OCI-LY1 (cell line): Measurements from ENCODE around the gene LAMA4.

Experiments used
- H2AFZ ChIP-seq: fragments of 200-600 bp; sonication (generic), shearing (Covaris generic); 2 replicates; pipeline ENCODE4 v1.6.0; 2014; ENCODE audit warnings: antibody characterized with exemption, mild to moderate bottlenecking, low read length
- H3F3A ChIP-seq: fragments of 200-600 bp; sonication (generic), shearing (Covaris generic); 2 replicates; pipeline ENCODE4 v1.6.0; 2014; ENCODE audit warnings: mild to moderate bottlenecking, antibody characterized with exemption, low read length, moderate library complexity; ENCODE audit not compliant: insufficient read depth
- H3K27ac ChIP-seq: fragments of 200-600 bp; sonication (generic); 2 replicates; pipeline ENCODE4 v1.5.1; 2014; ENCODE audit warnings: low read length, mixed run types, mild to moderate bottlenecking, low read depth; ENCODE audit not compliant: poor library complexity, severe bottlenecking
- H3K27me3 ChIP-seq: fragments of 200-600 bp; sonication (generic); 2 replicates; pipeline ENCODE4 v1.6.0; 2014; ENCODE audit warnings: antibody characterized with exemption, mild to moderate bottlenecking, low read length, moderate library complexity; ENCODE audit not compliant: insufficient read depth
- H3K36me3 ChIP-seq: fragments of 200-600 bp; sonication (generic); 2 replicates; pipeline ENCODE4 v1.6.1; 2014; ENCODE audit warnings: mild to moderate bottlenecking, antibody characterized with exemption, low read length, moderate library complexity, mixed read lengths; ENCODE audit not compliant: insufficient read depth
- H3K4me1 ChIP-seq: fragments of 200-600 bp; sonication (generic); 2 replicates; pipeline ENCODE4 v1.5.1; 2014; ENCODE audit warnings: mild to moderate bottlenecking, low read length, moderate library complexity; ENCODE audit not compliant: insufficient read depth, severe bottlenecking
- H3K4me2 ChIP-seq: fragments of 200-600 bp; sonication (generic), shearing (Covaris generic); 2 replicates; pipeline ENCODE4 v1.6.1; 2014; ENCODE audit warnings: low read length
- H3K4me3 ChIP-seq: fragments of 200-600 bp; sonication (generic); 2 replicates; pipeline ENCODE4 v1.5.1; 2014; ENCODE audit warnings: low read length, low read depth, mild to moderate bottlenecking, mixed read lengths; ENCODE audit not compliant: poor library complexity, severe bottlenecking
- H3K79me2 ChIP-seq: fragments of 200-600 bp; shearing (Covaris generic); 2 replicates; pipeline ENCODE4 v1.6.1; 2016; ENCODE audit warnings: mixed run types, low read length, mixed read lengths; ENCODE audit not compliant: insufficient read depth
- H3K9ac ChIP-seq: fragments of 200-600 bp; sonication (generic), shearing (Covaris generic); 2 replicates; pipeline ENCODE4 v1.6.1; 2014; ENCODE audit warnings: mild to moderate bottlenecking, low read length, mixed read lengths
- H3K9me2 ChIP-seq: fragments of 200-600 bp; sonication (generic), shearing (Covaris generic); 2 replicates; pipeline ENCODE4 v1.6.1; 2014; ENCODE audit warnings: low read depth, mild to moderate bottlenecking, low read length, mixed read lengths
- H3K9me3 ChIP-seq: fragments of 200-600 bp; shearing (Covaris generic); 2 replicates; pipeline ENCODE4 v1.6.1; 2014; ENCODE audit warnings: low read length, mixed read lengths
- H4K20me1 ChIP-seq: fragments of 200-600 bp; sonication (generic), shearing (Covaris generic); 2 replicates; pipeline ENCODE4 v1.6.0; 2016; ENCODE audit warnings: mild to moderate bottlenecking, low read length; ENCODE audit not compliant: insufficient read depth
- EZH2 ChIP-seq: fragments of 200-600 bp; sonication (generic), shearing (Covaris generic); IDR thresholded peaks from 2 replicates; pipeline ENCODE4 v1.8.0; 2017; ENCODE audit warnings: borderline replicate concordance, mixed run types, mild to moderate bottlenecking, antibody characterized with exemption, low read length, moderate library complexity, mixed read lengths
- TF ChIP-seq, protein P1 (sequence below): fragments of 200-600 bp; sonication (generic), shearing (Covaris generic); IDR thresholded peaks from 2 replicates; pipeline ENCODE4 v1.5.1; 2017; ENCODE audit warnings: mild to moderate bottlenecking, antibody characterized with exemption, low read length, moderate library complexity, mixed read lengths

Gene LAMA4

DNA sequence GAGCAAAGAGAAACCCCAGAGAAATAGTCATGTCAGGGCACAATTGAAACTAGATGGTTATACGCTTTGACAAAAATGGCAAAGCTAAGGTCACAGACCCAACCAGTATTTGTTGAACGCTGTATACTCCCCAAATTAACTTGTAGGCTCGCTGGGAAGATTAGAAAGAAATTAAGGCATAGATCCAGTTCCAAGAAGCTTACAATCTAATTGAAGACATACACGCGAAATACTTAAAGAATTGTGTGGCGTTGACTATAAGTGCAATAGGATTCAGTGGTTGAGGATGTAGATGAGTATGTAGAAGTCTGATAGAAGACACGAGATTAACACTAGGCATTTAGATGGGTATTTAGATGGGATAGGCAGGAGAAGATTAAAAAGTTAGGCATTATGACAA lies 166.5 kb downstream of the LAMA4 start:
- Histone ChIP-seq H3K4me3 (peak overlapping the region; percentile 80), H4K20me1 (no peaks in the 10 kb centered on the region), H3K27me3 (no peaks in the 10 kb centered on the region), H3K79me2 (no peaks in the 10 kb centered on the region), H3K27ac (no peak overlapping the region), H3K4me1 (peaks cover 16% of the 10 kb centered on the region), H3K9me3 (no peaks in the 10 kb centered on the region), H3K9me2 (no peaks in the 10 kb centered on the region), H3F3A (no peaks in the 10 kb centered on the region), H3K4me2 (peak overlapping the region; percentile 88), H3K9ac (peak overlapping the region; percentile 71), H3K36me3 (no peaks in the 10 kb centered on the region), H2AFZ (peak overlapping the region; percentile 98)
- TF ChIP-seq, protein P1, sequence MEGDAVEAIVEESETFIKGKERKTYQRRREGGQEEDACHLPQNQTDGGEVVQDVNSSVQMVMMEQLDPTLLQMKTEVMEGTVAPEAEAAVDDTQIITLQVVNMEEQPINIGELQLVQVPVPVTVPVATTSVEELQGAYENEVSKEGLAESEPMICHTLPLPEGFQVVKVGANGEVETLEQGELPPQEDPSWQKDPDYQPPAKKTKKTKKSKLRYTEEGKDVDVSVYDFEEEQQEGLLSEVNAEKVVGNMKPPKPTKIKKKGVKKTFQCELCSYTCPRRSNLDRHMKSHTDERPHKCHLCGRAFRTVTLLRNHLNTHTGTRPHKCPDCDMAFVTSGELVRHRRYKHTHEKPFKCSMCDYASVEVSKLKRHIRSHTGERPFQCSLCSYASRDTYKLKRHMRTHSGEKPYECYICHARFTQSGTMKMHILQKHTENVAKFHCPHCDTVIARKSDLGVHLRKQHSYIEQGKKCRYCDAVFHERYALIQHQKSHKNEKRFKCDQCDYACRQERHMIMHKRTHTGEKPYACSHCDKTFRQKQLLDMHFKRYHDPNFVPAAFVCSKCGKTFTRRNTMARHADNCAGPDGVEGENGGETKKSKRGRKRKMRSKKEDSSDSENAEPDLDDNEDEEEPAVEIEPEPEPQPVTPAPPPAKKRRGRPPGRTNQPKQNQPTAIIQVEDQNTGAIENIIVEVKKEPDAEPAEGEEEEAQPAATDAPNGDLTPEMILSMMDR, result no peak
- no peak for TF ChIP-seq EZH2

DNA sequence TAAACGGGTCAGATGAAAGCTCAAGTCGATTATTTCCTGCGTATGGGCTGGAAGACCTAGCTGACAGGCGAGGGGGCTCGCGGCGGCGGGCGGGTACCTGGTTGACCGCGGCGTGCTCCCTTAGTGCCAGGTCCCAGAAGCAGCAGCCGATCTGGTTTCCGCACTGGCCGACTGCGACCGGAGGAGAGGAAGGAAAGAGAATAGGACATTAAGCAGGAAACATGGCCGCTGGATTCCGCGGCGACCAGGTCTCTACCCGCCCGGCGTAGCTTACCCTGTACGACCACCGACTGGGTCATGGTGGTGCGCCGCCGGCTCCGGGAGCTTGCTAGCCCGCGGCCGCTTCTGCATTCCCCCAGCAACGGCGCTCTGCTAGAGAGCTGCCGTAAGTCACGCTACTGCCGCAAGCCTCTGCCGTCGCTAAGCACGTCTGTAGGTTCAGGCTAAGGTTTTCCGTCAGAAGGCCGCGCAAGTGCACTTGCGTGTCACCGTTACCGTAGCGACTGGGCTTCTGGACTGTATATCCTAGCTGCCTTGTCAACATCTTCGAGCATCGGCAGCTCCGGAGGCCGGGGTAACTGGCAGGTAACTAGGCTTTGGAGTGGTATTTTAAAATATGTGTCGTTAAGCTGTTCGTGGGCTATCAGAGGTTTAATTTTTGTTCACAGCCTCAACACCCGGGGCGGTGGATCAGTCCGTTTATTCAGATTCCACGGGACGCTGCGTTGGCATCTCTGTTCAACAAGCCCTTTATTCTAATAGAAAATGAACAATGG lies 167.0 kb downstream of the LAMA4 start, which contains the start of the genes FAM229B and TUBE1:
FAM229B (plus strand) TSS at position 456 of the 776 bp plus-strand sequence. CDS start 11,693 bp downstream, outside the sequence.
TUBE1 (minus strand) TSS at position 347 of the 776 bp plus-strand sequence; CDS start at position 299, 48 bp downstream.
- Histone ChIP-seq H3K4me3 (peak within 1 kb of the TSS; percentile 80), H3K36me3 (no peaks in the 10 kb centered on the region), H3K27me3 (no peaks in the 10 kb centered on the region), H3K4me1 (peaks cover 16% of the 10 kb centered on the region), H4K20me1 (no peaks in the 10 kb centered on the region), H3K79me2 (no peaks in the 10 kb centered on the region), H3K9me3 (no peaks in the 10 kb centered on the region), H3K27ac (no peak within 1 kb of the TSS), H3F3A (no peaks in the 10 kb centered on the region), H2AFZ (peak within 1 kb of the TSS; percentile 98), H3K4me2 (peak within 1 kb of the TSS; percentile 88), H3K9me2 (no peaks in the 10 kb centered on the region), H3K9ac (peak within 1 kb of the TSS; percentile 71)
- TF ChIP-seq, protein P1, result no peak
- no peak for TF ChIP-seq EZH2

DNA sequence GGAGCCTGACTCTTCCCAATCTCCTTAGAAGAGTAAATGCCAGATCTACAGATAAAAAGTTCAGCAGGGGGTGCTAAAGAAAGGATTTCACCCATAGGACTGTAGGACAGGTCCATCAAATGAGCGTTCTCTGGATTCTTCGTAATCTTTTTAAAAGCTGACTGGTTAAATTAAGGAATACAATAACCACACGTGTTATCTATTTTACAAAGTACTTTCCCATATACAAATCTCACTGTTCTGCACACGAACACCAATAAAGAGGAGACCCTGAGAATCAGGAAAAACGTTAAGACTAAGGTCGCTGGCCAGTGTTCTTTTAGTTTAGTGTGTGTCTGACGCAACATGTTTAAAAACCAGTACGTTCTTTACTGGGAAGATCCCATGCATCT lies 167.6 kb downstream of the LAMA4 start:
- peak overlapping the region; percentile 68; the same call in 1 of the 2 replicates for H2AFZ ChIP-seq
- H3K4me3 ChIP-seq, result peak overlapping the region; percentile 80
- peaks cover 16% of the 10 kb centered on the region for H3K4me1 ChIP-seq
- peak overlapping the region; percentile 88 for H3K4me2 ChIP-seq
- no peaks in the 10 kb centered on the region for H3F3A ChIP-seq
- H3K9me3 ChIP-seq, result no peaks in the 10 kb centered on the region
- H3K9me2 ChIP-seq, result no peaks in the 10 kb centered on the region
- TF ChIP-seq EZH2, result no peak
- TF ChIP-seq, protein P1, result peak; percentile 23; the same call in 1 of the 2 replicates
- H3K9ac ChIP-seq, result peak overlapping the region; percentile 71
- no peaks in the 10 kb centered on the region for H3K79me2 ChIP-seq
- H4K20me1 ChIP-seq, result no peaks in the 10 kb centered on the region
- H3K27me3 ChIP-seq, result no peaks in the 10 kb centered on the region
- no peak overlapping the region for H3K27ac ChIP-seq
- no peaks in the 10 kb centered on the region for H3K36me3 ChIP-seq
